Dermis blood vessel endothelial cell (primary cell): ENCODE data around the gene BAG5. TPM values are rescaled to one million over a fixed set of nuclear protein-coding genes. Genes with fewer than 3 reads are reported as not detected.

ENCODE experiments used
- DNase-seq: peaks from one replicate; pipeline ENCODE4 v3.0.0; 2010
- total RNA-seq: library from RNA; depleted of rRNA; stranded (reverse); fragments of >200 nt; gene quantifications from 2 replicates; pipeline ENCODE4 v1.2.3, GENCODE V29; 2014

Gene BAG5
- total RNA-seq, 1 donor from 2014 or later: 35.4 TPM

GRCh38 chr14:103545915-103546651, 16.4 kb downstream of the BAG5 start:
- DNase-seq: no peak

GRCh38 chr14:103545219-103545914, 17.1 kb downstream of the BAG5 start:
- DNase-seq: no peak

- no peak for DNase-seq
These were observed 17.9 kb downstream of the BAG5 start for GRCh38 chr14:103544388-103545218.

- DNase-seq: no peak
These were observed 18.6 kb downstream of the BAG5 start for GRCh38 chr14:103543721-103544387.

- no peak for DNase-seq
These were observed 19.3 kb downstream of the BAG5 start for GRCh38 chr14:103543140-103543539.

GRCh38 chr14:103542605-103543088, 19.8 kb downstream of the BAG5 start:
- no peak for DNase-seq

- DNase-seq: no peak
These were observed 20.5 kb downstream of the BAG5 start for GRCh38 chr14:103541709-103542604.

- DNase-seq: no peak
These were observed 21.4 kb downstream of the BAG5 start for GRCh38 chr14:103540821-103541708.

GRCh38 chr14:103539056-103539825, 23.2 kb downstream of the BAG5 start:
- DNase-seq: no peak

- DNase-seq: no peak
These were observed 24.0 kb downstream of the BAG5 start for GRCh38 chr14:103538291-103539055.

GRCh38 chr14:103537175-103537990, 25.1 kb downstream of the BAG5 start:
- no peak for DNase-seq

GRCh38 chr14:103536693-103537092, 25.8 kb downstream of the BAG5 start:
- no peak for DNase-seq

- DNase-seq: no peak
These were observed 26.4 kb downstream of the BAG5 start for GRCh38 chr14:103535891-103536565.

GRCh38 chr14:103535081-103535890, 27.2 kb downstream of the BAG5 start:
- no peak for DNase-seq

GRCh38 chr14:103534576-103535061, 27.8 kb downstream of the BAG5 start:
- no peak for DNase-seq

GRCh38 chr14:103533999-103534575, 28.4 kb downstream of the BAG5 start:
- no peak for DNase-seq
